Activated B cell treated with CpG ODN at 0.5 μM for 24 hours (primary cell): Measurements from ENCODE around the gene GPR3. TPM values are rescaled to one million over a fixed set of nuclear protein-coding genes. Genes with fewer than 3 reads are reported as not detected.

Source experiments
- ATAC-seq: fragments of 200-7000 bp; cut with Tn5 transposase; one replicate; pipeline ENCODE4 v1.10.0; 2021; ENCODE audit warnings: low read depth, mild to moderate bottlenecking, moderate library complexity
- CTCF ChIA-PET: fragments of 350-600 bp; sonication (Branson Sonifier 250); formaldehyde crosslinking; loops from one replicate; lab custom pipeline; 2021; ENCODE audit warnings: antibody characterized with exemption; lab: Charles Lee
- POLR2A ChIA-PET: fragments of 350-600 bp; sonication (Branson Sonifier 250); formaldehyde crosslinking; loops from one replicate; lab custom pipeline; 2021; ENCODE audit warnings: antibody characterized with exemption; lab: Charles Lee
- DNase-seq: peaks from one replicate; pipeline ENCODE4 v3.0.0; 2022
- H3K27ac Mint-ChIP-seq: one replicate; pipeline ENCODE4 v1.8.0; 2020; ENCODE audit warnings: mixed read lengths
- H3K27me3 Mint-ChIP-seq: one replicate; pipeline ENCODE4 v1.8.0; 2021; ENCODE audit warnings: mixed read lengths
- H3K36me3 Mint-ChIP-seq: one replicate; pipeline ENCODE4 v1.8.0; 2021; ENCODE audit warnings: low read depth, mixed read lengths
- H3K4me1 Mint-ChIP-seq: one replicate; pipeline ENCODE4 v1.8.0; 2021; ENCODE audit warnings: mixed read lengths
- H3K4me3 Mint-ChIP-seq: one replicate; pipeline ENCODE4 v1.8.0; 2020; ENCODE audit warnings: mild to moderate bottlenecking, mixed read lengths
- H3K9me3 Mint-ChIP-seq: one replicate; pipeline ENCODE4 v1.8.0; 2020; ENCODE audit warnings: mixed read lengths
- CTCF ChIP-seq: fragments of 200-600 bp; IDR thresholded peaks from one replicate; pipeline ENCODE4 v1.8.0; 2022; ENCODE audit warnings: antibody characterized with exemption, mild to moderate bottlenecking
- intact Hi-C: fragments of 100-400 bp; cut with micrococcal nuclease; formaldehyde crosslinking; loops from one replicate; pipeline ENCODE4 v1.15.1; 2024
- total RNA-seq: library from RNA; stranded (reverse); gene quantifications from 2 replicates; pipeline ENCODE4 v1.2.3, GENCODE V29; 2022

The GPR3 gene
- total RNA-seq, 1 donor from 2014 or later = 0.11 TPM

- ATAC-seq = no peak
- CTCF ChIA-PET = interaction anchor here (0.9 to 3.9 kb wide), 15 partner anchors 8 to 457 kb away, joined by 3 to 43 read pairs (median 6); partner anchors contain the start of genes AHDC1, CD164L2, GPATCH3 and GPR3
- Mint-ChIP-seq H3K4me3 (no peak overlapping the region), H3K4me1 (peaks cover 46% of the 10 kb centered on the region), H3K9me3 (no peaks in the 10 kb centered on the region), H3K27ac (peak overlapping the region; percentile 56), H3K27me3 (no peaks in the 10 kb centered on the region), H3K36me3 (peaks cover 6% of the 10 kb centered on the region)
- no peak for TF ChIP-seq CTCF
- POLR2A ChIA-PET = interaction anchor here (1.0 to 9.1 kb wide), 4 partner anchors 7 to 28 kb away, joined by 3 to 75 read pairs (median 15); partner anchors contain the start of genes MAP3K6 and SYTL1
- no peak for DNase-seq
- intact Hi-C loops = no loop called here
Measured at GRCh38 chr1:27358038-27358927, 34.1 kb upstream of the GPR3 start.

GRCh38 chr1:27358928-27359313, 33.5 kb upstream of the GPR3 start:
- ChIA-PET POLR2A (interaction anchor here (9.1 kb wide), 1 partner anchor 16 kb away, joined by 75 read pairs; the partner anchor contains the start of gene SYTL1), CTCF (interaction anchor here (1.1 to 3.9 kb wide), 6 partner anchors 7 to 247 kb away, joined by 5 to 43 read pairs (median 16); partner anchors contain the start of genes AHDC1, CD164L2 and MAP3K6)
- Mint-ChIP-seq H3K36me3 (peaks cover 4% of the 10 kb centered on the region), H3K4me3 (peak overlapping the region; percentile 38), H3K4me1 (peaks cover 46% of the 10 kb centered on the region), H3K9me3 (no peaks in the 10 kb centered on the region), H3K27me3 (no peaks in the 10 kb centered on the region), H3K27ac (peak overlapping the region; percentile 30)
- intact Hi-C loops = no loop called here
- no peak for TF ChIP-seq CTCF
- DNase-seq (no peak), ATAC-seq (no peak)

- Mint-ChIP-seq H3K4me1 (peaks cover 54% of the 10 kb centered on the region), H3K9me3 (no peaks in the 10 kb centered on the region), H3K36me3 (peaks cover 3% of the 10 kb centered on the region), H3K27ac (peak overlapping the region; percentile 53), H3K4me3 (peak overlapping the region; percentile 84), H3K27me3 (no peaks in the 10 kb centered on the region)
- intact Hi-C loops = loop anchor here (1.0 to 10.0 kb wide), 2 partner anchors 10 to 1075 kb away; partner anchors contain the start of gene SH3BGRL3
- CTCF ChIA-PET = interaction anchor here (0.7 to 1.1 kb wide), 2 partner anchors 35 to 59 kb away, joined by 3 to 5 read pairs; no protein-coding TSS in a partner anchor
- DNase-seq (no peak), ATAC-seq (no peak)
- POLR2A ChIA-PET = interaction anchor here (9.1 kb wide), 1 partner anchor 17 kb away, joined by 75 read pairs; the partner anchor contains the start of gene SYTL1
- TF ChIP-seq CTCF = no peak
Measured at GRCh38 chr1:27359822-27360158, 32.6 kb upstream of the GPR3 start.

- peak overlapping the region; percentile 53 for H3K27ac Mint-ChIP-seq
- peak; percentile 70 for DNase-seq
- CTCF ChIA-PET = interaction anchor here (0.7 to 1.8 kb wide), 3 partner anchors 18 to 60 kb away, joined by 3 to 5 read pairs (median 5); partner anchors contain the start of gene SYTL1
- peaks cover 57% of the 10 kb centered on the region for H3K4me1 Mint-ChIP-seq
- H3K9me3 Mint-ChIP-seq = no peaks in the 10 kb centered on the region
- intact Hi-C loops = loop anchor here (1.0 to 10.0 kb wide), 2 partner anchors 9 to 1076 kb away; partner anchors contain the start of gene SH3BGRL3
- no peaks in the 10 kb centered on the region for H3K27me3 Mint-ChIP-seq
- peak; percentile 38 for ATAC-seq
- POLR2A ChIA-PET = interaction anchor here (0.6 to 9.1 kb wide), 3 partner anchors 11 to 301 kb away, joined by 4 to 75 read pairs (median 7); partner anchors contain the start of gene SYTL1
- H3K36me3 Mint-ChIP-seq = peaks cover 2% of the 10 kb centered on the region
- peak overlapping the region; percentile 84 for H3K4me3 Mint-ChIP-seq
- no peak for TF ChIP-seq CTCF
Measured at GRCh38 chr1:27360159-27361043, 32.0 kb upstream of the GPR3 start.
